ENCODE measurements around the gene ADCY4.
A peak's percentile ranks its signal among the peaks of the same experiment; 100 is the strongest.

The ADCY4 gene

DNA sequence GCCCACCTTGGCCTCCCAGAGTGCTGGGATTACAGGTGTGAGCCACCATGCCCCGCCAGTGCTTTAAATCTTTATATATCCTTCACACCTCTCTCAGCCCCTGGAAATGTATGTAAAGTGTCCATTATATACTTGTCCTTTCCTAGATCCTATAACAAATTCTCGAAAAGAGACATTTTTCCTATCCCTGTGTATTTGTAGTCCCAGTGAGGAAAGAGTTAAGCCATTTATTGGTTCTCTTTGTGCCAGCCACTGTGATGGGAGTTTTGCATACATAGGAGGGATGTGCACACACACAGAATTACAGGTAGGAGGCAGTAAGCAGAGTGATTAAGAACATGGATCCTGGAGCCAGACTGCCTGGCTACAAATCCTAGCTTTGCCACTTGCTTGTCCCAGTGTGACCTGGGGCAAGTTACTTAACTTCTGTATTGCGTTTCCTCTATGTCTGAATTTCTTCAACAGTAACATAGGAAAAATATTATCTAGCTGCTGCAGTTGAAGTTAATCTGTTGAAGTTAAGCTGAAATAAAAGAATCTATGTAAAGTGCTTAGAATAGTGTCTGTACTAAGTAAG is 61.4 kb downstream of the ADCY4 start:
- no peak for DNase-seq (ENCODE audit: low read depth)

DNA sequence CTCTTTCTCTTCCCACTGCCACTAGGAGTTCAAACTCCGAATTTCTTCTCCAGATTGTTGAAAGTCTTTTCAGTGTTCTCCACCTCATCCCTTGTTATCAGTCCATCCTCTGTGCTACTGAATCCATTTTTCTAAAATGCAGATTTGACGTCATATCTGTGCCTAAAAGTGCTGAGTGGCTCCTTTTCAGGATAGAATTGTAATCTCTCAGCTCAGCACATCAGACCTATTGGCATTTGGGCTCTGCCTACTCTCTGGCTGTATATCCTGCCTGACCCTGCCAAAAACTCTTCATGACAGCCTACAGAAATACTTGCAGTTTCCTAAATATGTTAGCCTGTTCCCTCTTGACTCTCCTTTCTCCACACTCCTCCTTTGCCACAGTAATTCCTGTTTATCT is 62.4 kb downstream of the ADCY4 start:
- no peak for DNase-seq (ENCODE audit: low read depth)

DNA sequence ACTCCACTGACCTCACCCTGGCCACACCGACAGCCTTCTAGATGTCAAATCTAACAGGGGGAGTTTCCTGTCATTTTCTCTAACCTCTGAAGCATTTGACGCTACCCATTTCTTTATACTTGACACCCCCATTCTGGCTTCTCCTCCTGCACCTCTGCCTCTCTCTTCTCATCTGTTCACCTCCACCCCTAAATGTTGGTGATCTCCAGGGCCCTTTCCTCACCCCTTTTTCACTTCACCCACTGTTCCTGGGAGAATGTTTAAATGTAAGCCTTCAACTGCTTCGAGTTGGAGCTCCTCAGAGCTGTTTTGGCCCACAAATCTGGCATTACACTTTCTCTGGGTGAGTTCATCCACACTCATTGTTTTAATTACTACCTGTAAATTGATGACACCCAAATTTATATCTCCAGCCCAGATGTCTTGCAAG is 63.0 kb downstream of the ADCY4 start:
- DNase-seq (ENCODE audit: low read depth), result no peak

DNA sequence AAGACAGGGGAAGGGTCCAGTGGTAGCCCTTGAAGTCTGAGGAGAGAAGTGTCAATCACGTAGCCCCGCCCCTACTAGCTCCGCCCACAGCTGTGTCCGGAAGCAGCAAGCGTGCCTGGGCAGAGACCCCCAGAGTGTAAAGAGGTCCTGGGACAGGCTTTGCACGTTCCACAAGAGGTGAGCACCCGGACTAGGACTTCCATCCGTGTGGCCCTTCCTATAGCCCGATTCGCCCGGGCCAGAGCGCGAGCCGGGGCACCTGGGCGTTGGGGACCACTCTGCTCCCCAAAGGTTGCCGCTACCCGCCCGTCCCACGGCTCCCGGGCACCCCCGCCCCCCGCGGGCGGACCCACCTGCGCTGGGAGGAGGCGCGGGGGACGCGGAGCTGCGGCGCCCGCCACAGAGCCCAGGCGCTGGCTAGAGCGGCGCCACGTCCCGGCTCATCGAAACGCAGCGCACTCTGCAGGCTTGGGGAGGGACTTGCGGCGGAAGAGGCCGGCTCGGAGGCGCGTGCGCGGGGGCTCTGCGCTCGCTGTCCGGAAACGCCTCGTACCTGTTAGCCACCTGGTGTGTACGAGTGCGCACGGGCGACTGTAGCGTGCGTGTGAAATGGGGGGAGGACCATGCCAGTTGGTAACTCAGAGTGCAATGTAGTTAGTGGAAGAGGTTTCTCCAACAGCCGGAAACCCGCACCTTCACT is 63.6 kb downstream of the ADCY4 start, which contains the start of gene RABGGTA:
Gene RABGGTA, minus strand, starts transcription at position 464 of the 700 bp plus-strand sequence. CDS start 482 bp downstream, outside the sequence.
- peak; percentile 87 for DNase-seq (ENCODE audit: low read depth)

DNA sequence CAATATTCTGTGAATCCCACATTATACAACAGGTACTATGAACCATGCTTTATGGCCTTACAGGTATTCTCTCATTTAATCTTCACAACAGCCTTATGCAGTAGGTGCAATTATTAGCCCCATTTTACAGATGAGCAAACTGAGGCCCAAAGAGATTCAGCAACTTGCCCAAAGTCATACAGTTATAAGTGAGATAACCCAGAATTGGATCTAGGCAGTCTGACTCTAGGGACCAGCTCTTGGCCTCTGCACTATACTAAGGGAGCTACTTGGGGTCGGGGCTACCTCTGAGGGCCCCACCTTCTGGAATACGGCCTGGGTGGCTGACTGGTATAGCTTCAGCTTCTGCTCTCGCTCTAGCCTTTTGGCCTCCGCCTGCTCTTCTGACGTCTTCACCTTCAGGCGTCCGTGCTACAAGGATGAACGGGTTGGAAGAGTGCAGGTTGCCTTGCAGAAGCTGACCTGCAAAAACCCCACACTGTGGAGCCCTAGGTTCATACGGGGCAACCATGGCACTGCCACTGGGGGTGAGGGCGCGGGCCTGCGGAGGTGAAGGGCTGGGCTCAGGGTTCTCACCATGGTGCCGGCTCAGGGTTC is 64.2 kb downstream of the ADCY4 start:
- DNase-seq (ENCODE audit: low read depth), result no peak

DNA sequence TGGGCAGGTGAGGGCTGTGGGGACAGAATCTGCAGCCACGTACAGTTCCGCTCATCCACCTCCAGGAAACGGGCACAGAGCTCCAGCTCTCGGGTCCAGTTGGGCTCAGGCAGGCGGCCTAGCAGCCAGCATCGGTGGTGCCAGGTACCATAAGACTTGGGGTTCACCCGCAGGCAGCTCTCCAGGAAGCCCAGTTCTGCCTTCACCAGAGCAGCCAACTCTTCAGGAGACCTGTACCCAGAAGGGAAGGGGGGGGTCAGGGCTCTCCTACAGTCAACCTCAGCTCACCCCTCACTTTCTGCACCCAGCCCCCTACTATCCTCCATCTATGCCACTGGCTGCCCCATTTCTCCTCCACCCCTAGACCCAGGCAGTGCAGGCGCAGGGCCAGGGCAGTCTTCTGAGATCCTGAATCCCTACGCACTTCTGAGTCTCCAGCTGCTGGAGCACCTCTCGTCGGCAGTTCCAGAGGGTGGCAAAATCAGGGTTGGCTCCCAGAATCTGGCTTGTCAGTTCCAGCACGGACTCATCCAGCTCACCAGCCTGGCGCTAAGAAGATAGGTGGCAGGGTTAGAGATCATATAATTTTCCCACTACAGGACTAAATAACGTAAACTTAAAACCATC is 64.8 kb downstream of the ADCY4 start:
- DNase-seq (ENCODE audit: low read depth), result no peak

DNA sequence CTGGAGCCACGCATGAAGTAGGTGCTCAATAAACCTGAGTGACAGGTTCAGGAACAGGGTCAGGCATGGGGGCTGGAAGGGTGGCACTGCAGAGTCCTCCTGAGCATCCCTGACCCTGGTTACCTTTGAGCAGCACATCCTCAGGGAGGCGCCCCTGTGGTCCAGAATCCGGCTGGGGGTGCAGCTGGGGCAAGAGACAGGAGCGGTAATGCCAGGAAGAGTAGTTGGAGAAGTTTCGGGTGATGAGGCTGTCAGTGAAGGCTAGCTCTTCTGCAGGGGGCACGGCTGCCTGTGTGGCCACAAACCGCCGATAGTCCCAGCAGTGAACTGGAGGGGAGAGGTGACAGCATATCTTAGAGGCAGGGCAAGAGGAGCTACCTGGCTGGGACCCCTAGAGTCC is 65.5 kb downstream of the ADCY4 start:
- DNase-seq (ENCODE audit: low read depth), result no peak
